K562 (cell line): ENCODE measurements around the gene CRTC3. TPM values are rescaled to one million over a fixed set of nuclear protein-coding genes. Genes with fewer than 3 reads are reported as not detected.

ENCODE experiments used
- CBX2 ChIP-seq: fragments of 200-600 bp; sonication (generic); IDR thresholded peaks from one replicate; pipeline ENCODE4 v1.6.1; 2012; ENCODE audit warnings: mild to moderate bottlenecking, low read length, inconsistent platforms; ENCODE audit not compliant: insufficient read depth, poor library complexity, severe bottlenecking
- CEBPG ChIP-seq, 3 experiments: fragments of 200-800 bp in 1 of 3; sonication (Bioruptor generic) in 1 of 3; sonication (generic) in 1 of 3; formaldehyde crosslinking in 1 of 3; IDR thresholded peaks in 2 of 3; conservative IDR thresholded peaks in 1 of 3; 2 replicates each; pipeline versions ENCODE4 v1.6.1 to v1.8.0; 2016 to 2022; ENCODE audit warnings: missing compliant biosample characterization in 2 of 3, missing genetic modification characterization in 2 of 3, mild to moderate bottlenecking in 1 of 3, missing genetic modification reagents in 1 of 3
- DPF2 ChIP-seq: fragments of 450-650 bp; IDR thresholded peaks from 2 replicates; pipeline ENCODE4 v1.6.1; 2016
- EP400 ChIP-seq: fragments of 450-650 bp; IDR thresholded peaks from 2 replicates; pipeline ENCODE4 v1.6.1; 2017; ENCODE audit warnings: antibody characterized with exemption, mild to moderate bottlenecking, moderate library complexity
- GABPA ChIP-seq: fragments of 200-800 bp; sonication (Bioruptor generic); conservative IDR thresholded peaks from 2 replicates; pipeline ENCODE4 v1.6.1; 2016; ENCODE audit warnings: low read depth, missing genetic modification characterization, missing compliant biosample characterization
- HMGN3 ChIP-seq: IDR thresholded peaks from 2 replicates; pipeline ENCODE4 v1.6.1; 2011; ENCODE audit warnings: borderline replicate concordance, low read depth, mild to moderate bottlenecking, mixed read lengths, low read length; ENCODE audit not compliant: insufficient read length; ENCODE audit errors: extremely low read depth
- L3MBTL2 ChIP-seq: fragments of 450-650 bp; IDR thresholded peaks from 2 replicates; pipeline ENCODE4 v1.6.1; 2016; ENCODE audit warnings: mild to moderate bottlenecking, moderate library complexity
- MYNN ChIP-seq, 2 experiments: sonication (generic); formaldehyde crosslinking in 1 of 2; IDR thresholded peaks; 2 replicates each; pipeline versions ENCODE4 v1.5.0 to v1.6.1; 2016 to 2020; ENCODE audit warnings: antibody characterized with exemption in 1 of 2, missing genetic modification reagents in 1 of 2
- NCOA6 ChIP-seq: fragments of 450-650 bp; IDR thresholded peaks from 2 replicates; pipeline ENCODE4 v1.6.1; 2017; ENCODE audit warnings: mild to moderate bottlenecking
- PYGO2 ChIP-seq: fragments of 450-650 bp; IDR thresholded peaks from 2 replicates; pipeline ENCODE4 v1.6.1; 2016; ENCODE audit warnings: mild to moderate bottlenecking, missing genetic modification characterization, moderate library complexity, missing compliant biosample characterization
- RAD21 ChIP-seq, 2 experiments: fragments of 250-450 bp in 1 of 2; fragments of 450-650 bp in 1 of 2; sonication (Bioruptor Pico) in 1 of 2; formaldehyde crosslinking in 1 of 2; IDR thresholded peaks in 1 of 2; conservative IDR thresholded peaks in 1 of 2; 2 replicates each; pipeline versions ENCODE4 v1.4.0 to v1.8.0; 2020 to 2022; ENCODE audit warnings: mild to moderate bottlenecking in 2 of 2, moderate library complexity in 1 of 2
- RBFOX2 ChIP-seq: fragments of 200-400 bp; formaldehyde crosslinking; IDR thresholded peaks from 2 replicates; pipeline ENCODE4 v1.6.1; 2017; ENCODE audit warnings: low read depth, mild to moderate bottlenecking, low read length, moderate library complexity
- RNF2 ChIP-seq: sonication (generic); IDR thresholded peaks from 2 replicates; pipeline ENCODE4 v1.6.1; 2016
- RUNX1 ChIP-seq: sonication (generic); IDR thresholded peaks from 2 replicates; pipeline ENCODE4 v1.6.1; 2016; ENCODE audit warnings: antibody characterized with exemption, low read depth
- SMARCA4 ChIP-seq: fragments of 450-650 bp; IDR thresholded peaks from 2 replicates; pipeline ENCODE4 v1.6.1; 2016
- SRSF3 ChIP-seq: fragments of 200-400 bp; formaldehyde crosslinking; IDR thresholded peaks from 2 replicates; pipeline ENCODE4 v1.6.1; 2016; ENCODE audit warnings: mild to moderate bottlenecking, low read length, moderate library complexity; ENCODE audit not compliant: insufficient read depth
- TRIM24 ChIP-seq, 2 experiments: fragments of 450-650 bp; IDR thresholded peaks; 2 replicates each; pipeline ENCODE4 v1.6.1; 2016
- ZBTB7A ChIP-seq: IDR thresholded peaks from 2 replicates; pipeline ENCODE4 v1.6.1; 2011; ENCODE audit warnings: low read depth, mild to moderate bottlenecking, low read length, moderate library complexity, borderline replicate concordance; ENCODE audit not compliant: control insufficient read depth
- ZNF551 ChIP-seq: fragments of 250-450 bp; sonication (Bioruptor Pico); IDR thresholded peaks from 2 replicates; pipeline ENCODE4 v1.5.0; 2021; ENCODE audit warnings: mild to moderate bottlenecking, moderate library complexity
- ZNF644 ChIP-seq: fragments of 200-800 bp; sonication (Bioruptor generic); IDR thresholded peaks from 2 replicates; pipeline ENCODE4 v1.6.1; 2016; ENCODE audit warnings: low read depth, missing genetic modification characterization, missing compliant biosample characterization
- ZNF699 ChIP-seq: fragments of 250-450 bp; sonication (Bioruptor Pico); IDR thresholded peaks from 2 replicates; pipeline ENCODE4 v1.8.0; 2021; ENCODE audit warnings: mild to moderate bottlenecking, moderate library complexity; ENCODE audit not compliant: insufficient replicate concordance
- ZNF780A ChIP-seq: fragments of 250-450 bp; sonication (Bioruptor Pico); IDR thresholded peaks from 2 replicates; pipeline ENCODE4 v1.5.0; 2021; ENCODE audit warnings: mild to moderate bottlenecking
- polyA plus RNA-seq, 8 experiments: library from polyadenylated mRNA; depleted of rRNA in 4 of 8; stranded (reverse) in 5 of 8; unstranded in 3 of 8; fragments of >200 nt; fragmentation: Nextera tagmentation in 2 of 8; fragmentation: Illumina TruSeq in 1 of 8; extraction: Ambion mirVana in 2 of 8; extraction: Trizol in 1 of 8; gene quantifications; 2 replicates each; pipeline versions ENCODE4 v1.2.1 to v1.2.3, GENCODE V29; 2011 to 2014; ENCODE audit warnings: inconsistent platforms in 1 of 8, missing spikeins in 1 of 8
- total RNA-seq, 7 experiments: library from RNA; depleted of rRNA in 6 of 7; stranded (reverse); fragments of >200 nt in 6 of 7; fragmentation: Illumina TruSeq in 2 of 7; extraction: Trizol in 2 of 7; gene quantifications; 2 replicates each; pipeline versions ENCODE4 v1.2.1 to v1.2.3, GENCODE V29; 2011 to 2021; ENCODE audit warnings: low replicate concordance in 1 of 7
- TF ChIP-seq, protein P1 (sequence below), 2 experiments: fragments of 200-800 bp in 1 of 2; sonication (Bioruptor generic) in 1 of 2; sonication (generic) in 1 of 2; formaldehyde crosslinking in 1 of 2; IDR thresholded peaks in 1 of 2; conservative IDR thresholded peaks in 1 of 2; 2 replicates each; pipeline versions ENCODE4 v1.5.0 to v1.6.1; 2016 to 2020; ENCODE audit warnings: missing compliant biosample characterization in 1 of 2, missing genetic modification characterization in 1 of 2, missing genetic modification reagents in 1 of 2
- TF ChIP-seq, protein P2 (sequence below): fragments of 150-350 bp; conservative IDR thresholded peaks from 2 replicates; pipeline ENCODE4 v1.6.1; 2014; ENCODE audit warnings: low read length

The CRTC3 gene
- total and polyA plus RNA-seq, 9 of the 15 experiments (the other 6 are each of a cell fraction or from before 2014, with no cell fraction given): 1.2 to 19.0 (median 11.6) TPM

DNA sequence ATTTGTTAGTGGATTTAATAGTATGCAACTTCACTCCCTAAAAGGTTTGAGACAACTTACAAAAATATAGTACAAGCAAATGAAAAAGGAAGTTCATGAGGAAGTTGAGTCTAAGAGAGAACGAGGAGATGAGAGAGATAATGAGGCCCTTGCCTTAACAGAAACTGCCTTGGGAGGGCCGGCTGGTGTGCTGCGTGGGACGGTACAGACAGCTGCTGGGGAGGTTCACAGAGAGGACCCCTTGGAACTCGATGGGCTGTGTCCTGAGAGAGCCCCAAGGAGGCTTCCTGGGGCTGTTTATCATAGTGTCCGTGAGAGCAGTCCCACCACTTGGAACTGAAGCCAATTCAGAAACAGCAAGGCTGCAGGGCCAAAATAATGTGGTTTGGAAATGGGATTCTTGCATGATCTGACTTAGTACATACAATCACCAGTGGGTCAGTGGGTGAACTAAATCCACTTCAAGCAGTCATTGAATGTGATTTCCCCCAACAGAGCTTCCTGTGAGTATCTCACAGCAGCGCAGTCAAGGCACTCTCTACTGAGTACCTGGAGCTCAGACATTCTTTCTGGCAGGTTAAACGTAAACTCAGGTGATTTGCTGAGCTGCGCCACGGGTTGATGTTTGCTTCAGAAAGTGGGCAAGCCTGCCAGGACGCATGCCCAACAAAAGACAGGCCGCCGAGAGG is 90.8 kb downstream of the CRTC3 start (continued):
- TF ChIP-seq, protein P1, sequence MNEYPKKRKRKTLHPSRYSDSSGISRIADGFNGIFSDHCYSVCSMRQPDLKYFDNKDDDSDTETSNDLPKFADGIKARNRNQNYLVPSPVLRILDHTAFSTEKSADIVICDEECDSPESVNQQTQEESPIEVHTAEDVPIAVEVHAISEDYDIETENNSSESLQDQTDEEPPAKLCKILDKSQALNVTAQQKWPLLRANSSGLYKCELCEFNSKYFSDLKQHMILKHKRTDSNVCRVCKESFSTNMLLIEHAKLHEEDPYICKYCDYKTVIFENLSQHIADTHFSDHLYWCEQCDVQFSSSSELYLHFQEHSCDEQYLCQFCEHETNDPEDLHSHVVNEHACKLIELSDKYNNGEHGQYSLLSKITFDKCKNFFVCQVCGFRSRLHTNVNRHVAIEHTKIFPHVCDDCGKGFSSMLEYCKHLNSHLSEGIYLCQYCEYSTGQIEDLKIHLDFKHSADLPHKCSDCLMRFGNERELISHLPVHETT (CRISPR knock-in tag; conservative IDR thresholded peaks at IDR 0.05 in 1 of 2, IDR thresholded peaks at IDR 0.05 in 1 of 2): peak in 1 of 2 experiments; percentile 73; a peak in 2 of 4 replicates
- no peak for TF ChIP-seq CBX2
- peak; percentile 78 for TF ChIP-seq DPF2
- 0 out of 2 replicates have a peak, but pooled peaks have one; percentile 33 for TF ChIP-seq GABPA
- TF ChIP-seq SMARCA4: peak; percentile 68
- TF ChIP-seq SRSF3: no peak
- TF ChIP-seq EP400: no peak
- TF ChIP-seq ZNF699: no peak
- TF ChIP-seq MYNN (IDR thresholded peaks at IDR 0.05): 0 out of 2 replicates have a peak, but pooled peaks have one; percentile 12
- TF ChIP-seq MYNN (CRISPR knock-in tag; IDR thresholded peaks at IDR 0.05): no peak
- no peak for TF ChIP-seq NCOA6
- TF ChIP-seq, protein P2, sequence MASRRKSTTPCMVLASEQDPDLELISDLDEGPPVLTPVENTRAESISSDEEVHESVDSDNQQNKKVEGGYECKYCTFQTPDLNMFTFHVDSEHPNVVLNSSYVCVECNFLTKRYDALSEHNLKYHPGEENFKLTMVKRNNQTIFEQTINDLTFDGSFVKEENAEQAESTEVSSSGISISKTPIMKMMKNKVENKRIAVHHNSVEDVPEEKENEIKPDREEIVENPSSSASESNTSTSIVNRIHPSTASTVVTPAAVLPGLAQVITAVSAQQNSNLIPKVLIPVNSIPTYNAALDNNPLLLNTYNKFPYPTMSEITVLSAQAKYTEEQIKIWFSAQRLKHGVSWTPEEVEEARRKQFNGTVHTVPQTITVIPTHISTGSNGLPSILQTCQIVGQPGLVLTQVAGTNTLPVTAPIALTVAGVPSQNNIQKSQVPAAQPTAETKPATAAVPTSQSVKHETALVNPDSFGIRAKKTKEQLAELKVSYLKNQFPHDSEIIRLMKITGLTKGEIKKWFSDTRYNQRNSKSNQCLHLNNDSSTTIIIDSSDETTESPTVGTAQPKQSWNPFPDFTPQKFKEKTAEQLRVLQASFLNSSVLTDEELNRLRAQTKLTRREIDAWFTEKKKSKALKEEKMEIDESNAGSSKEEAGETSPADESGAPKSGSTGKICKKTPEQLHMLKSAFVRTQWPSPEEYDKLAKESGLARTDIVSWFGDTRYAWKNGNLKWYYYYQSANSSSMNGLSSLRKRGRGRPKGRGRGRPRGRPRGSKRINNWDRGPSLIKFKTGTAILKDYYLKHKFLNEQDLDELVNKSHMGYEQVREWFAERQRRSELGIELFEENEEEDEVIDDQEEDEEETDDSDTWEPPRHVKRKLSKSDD: no peak
- no peak for TF ChIP-seq ZNF551 (CRISPR knock-in tag)
- no peak; a peak in 1 of 4 replicates for TF ChIP-seq TRIM24 (IDR thresholded peaks at IDR 0.05)
- TF ChIP-seq CEBPG (CRISPR knock-in tag; IDR thresholded peaks at IDR 0.05): no peak
- no peak for TF ChIP-seq CEBPG (tag; conservative IDR thresholded peaks at IDR 0.05 in 1 of 2, IDR thresholded peaks at IDR 0.05 in 1 of 2)
- no peak for TF ChIP-seq RUNX1
- 0 out of 2 replicates have a peak, but pooled peaks have one; percentile 28 for TF ChIP-seq L3MBTL2
- TF ChIP-seq HMGN3: no peak
- no peak for TF ChIP-seq RBFOX2
- TF ChIP-seq PYGO2 (tag): no peak
- TF ChIP-seq ZNF780A (CRISPR knock-in tag): no peak
- TF ChIP-seq ZBTB7A: peak; percentile 77; the same call in 1 of the 2 replicates
- no peak for TF ChIP-seq ZNF644
- peak; percentile 81; the same call in 1 of the 2 replicates for TF ChIP-seq RNF2
- TF ChIP-seq RAD21 (CRISPR knock-in tag; conservative IDR thresholded peaks at IDR 0.05 in 1 of 2, IDR thresholded peaks at IDR 0.05 in 1 of 2): 0 out of 4 replicates have a peak, but pooled peaks of 1 of the 2 experiments have one; percentile 10
